ENCODE results near the gene SMAD6. TPM values are rescaled to one million over a fixed set of nuclear protein-coding genes. Genes with fewer than 3 reads are reported as not detected.

SMAD6 gene
- total RNA-seq, 1 donor from 2014 or later, result 0.79 TPM

- no peaks in the 10 kb centered on the region for H3K27me3 ChIP-seq (ENCODE audit: control insufficient read depth, insufficient read depth, low read length)
- DNase-seq (ENCODE audit: low read depth), result no peak
- no peaks in the 10 kb centered on the region for H3K36me3 ChIP-seq (ENCODE audit: control insufficient read depth, insufficient read depth, low read length)
- no peak overlapping the region for H3K4me3 ChIP-seq (ENCODE audit: low read depth, low read length)
- TF ChIP-seq CTCF (IDR thresholded peaks at IDR 0.05; ENCODE audit: insufficient read depth, low read length, severe bottlenecking), result no peak
- FAIRE-seq, result no peak
Measured at GRCh38 chr15:66831289-66831688, 129.3 kb downstream of the SMAD6 start.

GRCh38 chr15:66831801-66832390, 129.9 kb downstream of the SMAD6 start:
- Histone ChIP-seq H3K36me3 (ENCODE audit: control insufficient read depth, insufficient read depth, low read length) (no peaks in the 10 kb centered on the region), H3K27me3 (ENCODE audit: control insufficient read depth, insufficient read depth, low read length) (no peaks in the 10 kb centered on the region), H3K4me3 (ENCODE audit: low read depth, low read length) (no peak overlapping the region)
- DNase-seq (ENCODE audit: low read depth), result no peak
- no peak for TF ChIP-seq CTCF (IDR thresholded peaks at IDR 0.05; ENCODE audit: insufficient read depth, low read length, severe bottlenecking)
- no peak for FAIRE-seq

Other genes starting within 250 kb of the SMAD6 start
- 43.3 and 43.7 TPM in 2 replicates for gene SNAPC5, start 204.5 kb upstream of the SMAD6 start, total RNA-seq
- 2,077 and 4,509 TPM in 2 replicates for gene RPL4, start 197.4 kb upstream of the SMAD6 start, total RNA-seq
- 6.1 and 8.2 TPM in 2 replicates for gene ZWILCH, start 196.9 kb upstream of the SMAD6 start, total RNA-seq
- 0.26 TPM in 1 of 2 replicates, not detected in the other for gene LCTL, start 136.2 kb upstream of the SMAD6 start, total RNA-seq

Data from bronchial epithelial cell (primary cell).